Esophagus muscularis mucosa (tissue), 4 donors: ENCODE measurements around the gene SLC30A2.

Source experiments
- CTCF ChIP-seq, 3 experiments: fragments of 200-600 bp in 2 of 3; fragments of 450-650 bp in 1 of 3; sonication (generic) in 2 of 3; IDR thresholded peaks; one replicate each; pipeline ENCODE4 v1.5.1; 2017 to 2019; ENCODE audit warnings: antibody characterized with exemption in 3 of 3, mild to moderate bottlenecking in 2 of 3, moderate library complexity in 1 of 3
- EP300 ChIP-seq: sonication (generic); formaldehyde crosslinking; IDR thresholded peaks from one replicate; pipeline ENCODE4 v1.6.1; 2017; ENCODE audit warnings: antibody characterized with exemption
- POLR2A ChIP-seq: fragments of 450-650 bp; IDR thresholded peaks from one replicate; pipeline ENCODE4 v1.6.1; 2017; ENCODE audit warnings: antibody characterized with exemption, moderate library complexity, mild to moderate bottlenecking, low read depth
- POLR2AphosphoS5 ChIP-seq, 2 donors: sonication (generic); formaldehyde crosslinking; IDR thresholded peaks; one replicate each; pipeline ENCODE4 v1.6.1; 2017; ENCODE audit warnings: antibody characterized with exemption in 2 of 2

- TF ChIP-seq POLR2AphosphoS5 (IDR thresholded peaks at IDR 0.05) (no peak), CTCF (IDR thresholded peaks at IDR 0.05) (no peak), POLR2A (no peak), EP300 (no peak)
These were observed 29.5 kb downstream of the SLC30A2 start for GRCh38 chr1:26016258-26016952.
